H9 (cell line): ENCODE measurements around the gene ADGRE1. TPM values are rescaled to one million over a fixed set of nuclear protein-coding genes. Genes with fewer than 3 reads are reported as not detected.

Experiments
- DNase-seq: peaks from one replicate; pipeline ENCODE4 v3.0.0-alpha.2; 2017
- H2AFZ ChIP-seq: one replicate; pipeline ENCODE4 v1.6.1; 2013; ENCODE audit warnings: mild to moderate bottlenecking, low read length, control low read depth, moderate library complexity
- H2AK5ac ChIP-seq: 2 replicates; pipeline ENCODE4 v1.6.1; 2013; ENCODE audit warnings: low read length, control low read depth, mixed read lengths; ENCODE audit not compliant: insufficient read length
- H2BK120ac ChIP-seq: one replicate; pipeline ENCODE4 v1.6.1; 2013; ENCODE audit warnings: low read depth, mild to moderate bottlenecking, low read length, control low read depth, inconsistent platforms; ENCODE audit not compliant: poor library complexity, severe bottlenecking
- H2BK12ac ChIP-seq: 2 replicates; pipeline ENCODE4 v1.6.1; 2013; ENCODE audit warnings: low read length, control low read depth, mixed read lengths, low read depth; ENCODE audit not compliant: insufficient read length
- H2BK15ac ChIP-seq: 2 replicates; pipeline ENCODE4 v1.6.1; 2013; ENCODE audit warnings: low read depth, low read length, control low read depth
- H2BK20ac ChIP-seq: one replicate; pipeline ENCODE4 v1.6.1; 2013; ENCODE audit warnings: low read depth, mild to moderate bottlenecking, low read length, control low read depth, inconsistent platforms; ENCODE audit not compliant: poor library complexity, severe bottlenecking
- H2BK5ac ChIP-seq: 2 replicates; pipeline ENCODE4 v1.6.1; 2013; ENCODE audit warnings: low read length, control low read depth, mixed read lengths; ENCODE audit not compliant: insufficient read length
- H3K14ac ChIP-seq: 2 replicates; pipeline ENCODE4 v1.6.1; 2013; ENCODE audit warnings: low read length, control low read depth; ENCODE audit not compliant: insufficient read depth
- H3K18ac ChIP-seq: 2 replicates; pipeline ENCODE4 v1.6.1; 2013; ENCODE audit warnings: low read depth, mild to moderate bottlenecking, mixed read lengths, low read length, control low read depth; ENCODE audit not compliant: insufficient read length
- H3K23ac ChIP-seq: 2 replicates; pipeline ENCODE4 v1.6.1; 2013; ENCODE audit warnings: low read length, control low read depth, mixed read lengths, low read depth; ENCODE audit not compliant: insufficient read length
- H3K23me2 ChIP-seq: 2 replicates; pipeline ENCODE4 v1.6.1; 2013; ENCODE audit warnings: low read depth, mild to moderate bottlenecking, mixed read lengths, low read length, control low read depth; ENCODE audit not compliant: insufficient read length, poor library complexity, severe bottlenecking
- H3K27ac ChIP-seq: 2 replicates; pipeline ENCODE4 v1.5.1; 2013; ENCODE audit warnings: low read length, control low read depth, mixed read lengths, low read depth; ENCODE audit not compliant: insufficient read length
- H3K27me3 ChIP-seq: 2 replicates; pipeline ENCODE4 v1.6.1; 2013; ENCODE audit warnings: low read length, control low read depth, inconsistent platforms; ENCODE audit not compliant: insufficient read depth
- H3K4ac ChIP-seq: 2 replicates; pipeline ENCODE4 v1.6.1; 2013; ENCODE audit warnings: low read depth, mild to moderate bottlenecking, control low read depth, inconsistent platforms, low read length, moderate library complexity
- H3K4me1 ChIP-seq: 2 replicates; pipeline ENCODE4 v1.6.1; 2013; ENCODE audit warnings: low read length, control low read depth, inconsistent platforms; ENCODE audit not compliant: insufficient read depth
- H3K4me2 ChIP-seq: 2 replicates; pipeline ENCODE4 v1.6.1; 2013; ENCODE audit warnings: low read length, control low read depth, mixed read lengths; ENCODE audit not compliant: insufficient read length, insufficient read depth
- H3K56ac ChIP-seq: 2 replicates; pipeline ENCODE4 v1.6.1; 2013; ENCODE audit warnings: low read depth, mild to moderate bottlenecking, mixed read lengths, low read length, control low read depth; ENCODE audit not compliant: insufficient read length
- H3K79me1 ChIP-seq: 2 replicates; pipeline ENCODE4 v1.6.1; 2013; ENCODE audit warnings: low read depth, mild to moderate bottlenecking, moderate library complexity, low read length, control low read depth, inconsistent platforms; ENCODE audit not compliant: insufficient read depth, poor library complexity, severe bottlenecking
- H3K79me2 ChIP-seq: 2 replicates; pipeline ENCODE4 v1.6.1; 2013; ENCODE audit warnings: low read length, control low read depth, inconsistent platforms; ENCODE audit not compliant: insufficient read depth
- H3K9ac ChIP-seq: 2 replicates; pipeline ENCODE4 v1.6.1; 2013; ENCODE audit warnings: low read length, control low read depth, mixed read lengths; ENCODE audit not compliant: insufficient read length; ENCODE audit errors: extremely low read depth
- H3K9me3 ChIP-seq: one replicate; pipeline ENCODE4 v1.6.1; 2013; ENCODE audit warnings: low read depth, low read length, inconsistent platforms; ENCODE audit not compliant: control insufficient read depth
- H3T11ph ChIP-seq: one replicate; pipeline ENCODE4 v1.6.1; 2013; ENCODE audit warnings: mild to moderate bottlenecking, low read length, control low read depth, inconsistent platforms
- H4K20me1 ChIP-seq: one replicate; pipeline ENCODE4 v1.6.1; 2013; ENCODE audit not compliant: control insufficient read depth, insufficient read length, insufficient read depth
- H4K5ac ChIP-seq: 2 replicates; pipeline ENCODE4 v1.6.1; 2013; ENCODE audit warnings: low read depth, mild to moderate bottlenecking, mixed read lengths, low read length, control low read depth; ENCODE audit not compliant: insufficient read length
- H4K8ac ChIP-seq: replicated peaks from 2 replicates; pipeline ENCODE4 v1.6.1; 2013; ENCODE audit warnings: low read length, control low read depth, mixed read lengths, low read depth; ENCODE audit not compliant: insufficient read length
- H4K91ac ChIP-seq: 2 replicates; pipeline ENCODE4 v1.6.1; 2013; ENCODE audit warnings: low read depth, mild to moderate bottlenecking, moderate library complexity, mixed read lengths, low read length, control low read depth; ENCODE audit not compliant: insufficient read length
- H3K27ac Mint-ChIP-seq, 3 experiments: 2 replicates in 2 of 3; 3 replicates in 1 of 3; pipeline ENCODE4 v1.8.0; 2020 to 2021; ENCODE audit warnings: mixed read lengths in 3 of 3, mild to moderate bottlenecking in 1 of 3, moderate library complexity in 1 of 3
- H3K27me3 Mint-ChIP-seq: 2 replicates; pipeline ENCODE4 v1.8.0; 2021; ENCODE audit warnings: low read depth, mild to moderate bottlenecking, moderate library complexity, mixed read lengths
- H3K36me3 Mint-ChIP-seq, 3 experiments: 2 replicates in 2 of 3; 3 replicates in 1 of 3; pipeline ENCODE4 v1.8.0; 2020 to 2021; ENCODE audit warnings: low read depth in 3 of 3, mixed read lengths in 3 of 3; ENCODE audit not compliant: insufficient read depth in 1 of 3
- H3K4me1 Mint-ChIP-seq, 2 experiments: 2 replicates each; pipeline ENCODE4 v1.8.0; 2020; ENCODE audit warnings: mixed read lengths in 2 of 2
- H3K4me3 Mint-ChIP-seq, 2 experiments: 2 replicates in 1 of 2; 3 replicates in 1 of 2; pipeline ENCODE4 v1.8.0; 2020 to 2021; ENCODE audit warnings: mild to moderate bottlenecking in 2 of 2, mixed read lengths in 2 of 2, moderate library complexity in 1 of 2
- H3K9me3 Mint-ChIP-seq, 2 experiments: 2 replicates in 1 of 2; 3 replicates in 1 of 2; pipeline ENCODE4 v1.8.0; 2020; ENCODE audit warnings: mild to moderate bottlenecking in 2 of 2, mixed read lengths in 2 of 2, moderate library complexity in 1 of 2
- WGBS: extraction: QIAGEN DNeasy Blood & Tissue Kit; methylation state at CpG from one replicate; pipeline ENCODE4 v1.1.7; 2013; ENCODE audit warnings: missing lambda C conversion rate, low lambda C conversion rate, mixed read lengths; ENCODE audit not compliant: insufficient read length; ENCODE audit errors: extremely low coverage; 5-methylcytosine and 5-hydroxymethylcytosine counted together
- total RNA-seq: library from RNA; stranded (reverse); gene quantifications from 2 replicates; pipeline ENCODE4 v1.2.1, GENCODE V29; 2021
- TF ChIP-seq, protein P1 (sequence below): fragments of 200-600 bp; sonication (generic); conservative IDR thresholded peaks from 3 replicates; pipeline ENCODE4 v1.8.0; 2021; ENCODE audit warnings: antibody characterized with exemption, mild to moderate bottlenecking

The ADGRE1 gene
- total RNA-seq, 1 experiment from 2014 or later, result not detected

DNA sequence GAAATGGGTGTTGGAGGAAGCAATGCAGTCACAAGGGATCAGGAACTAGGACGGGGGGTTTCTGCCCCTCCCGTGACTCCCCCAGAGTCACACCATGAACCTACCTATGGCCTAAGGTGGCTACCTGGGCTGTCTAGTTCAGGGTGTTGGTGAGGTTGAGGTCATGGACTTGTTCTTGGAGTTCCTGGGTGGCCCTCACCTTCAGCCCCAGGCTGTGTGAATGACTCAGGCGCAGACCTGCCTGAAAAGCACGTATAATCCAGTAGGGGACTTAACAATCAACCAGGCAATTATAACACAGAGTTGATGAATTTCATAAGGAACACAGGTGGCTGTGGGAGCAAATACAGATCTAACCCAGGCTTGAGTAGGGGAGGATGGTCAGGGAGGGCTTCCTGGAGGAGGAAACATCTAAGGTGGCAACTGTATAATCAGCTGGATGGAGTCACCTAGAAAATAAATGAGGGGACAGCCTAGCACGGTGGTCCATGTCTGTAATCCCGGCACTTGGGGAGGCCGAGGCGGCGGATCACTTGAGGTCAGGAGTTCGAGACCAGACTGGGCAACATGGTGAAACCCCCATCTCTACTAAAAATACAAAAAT lies 25.6 kb upstream of the ADGRE1 start:
- H3K4me1 Mint-ChIP-seq, result peaks cover 0 to 5% of the 10 kb centered on the region in 2 experiments; a peak in 1 of 4 replicates
- Histone ChIP-seq H3K27ac (no peak overlapping the region), H4K5ac (no peak overlapping the region), H4K91ac (no peak overlapping the region), H3T11ph (no peak overlapping the region), H2BK20ac (no peak overlapping the region), H2BK5ac (no peak overlapping the region), H3K18ac (no peak overlapping the region), H3K4me2 (no peak overlapping the region), H2AFZ (no peak overlapping the region), H2BK15ac (no peak overlapping the region), H3K23ac (no peak overlapping the region), H3K27me3 (no peaks in the 10 kb centered on the region), H2AK5ac (no peak overlapping the region), H4K8ac (no peak overlapping the region), H3K14ac (no peak overlapping the region), H2BK120ac (no peak overlapping the region), H2BK12ac (no peak overlapping the region), H3K4ac (no peak overlapping the region), H3K9ac (no peak overlapping the region), H3K56ac (no peak overlapping the region), H4K20me1 (no peaks in the 10 kb centered on the region), H3K79me2 (no peaks in the 10 kb centered on the region), H3K23me2 (no peaks in the 10 kb centered on the region), H3K79me1 (no peaks in the 10 kb centered on the region), H3K9me3 (no peaks in the 10 kb centered on the region), H3K4me1 (no peaks in the 10 kb centered on the region; the same call in 1 of the 2 replicates)
- H3K4me3 Mint-ChIP-seq, result no peak overlapping the region
- H3K36me3 Mint-ChIP-seq, result no peaks in the 10 kb centered on the region
- DNase-seq, result no peak
- TF ChIP-seq, protein P1, sequence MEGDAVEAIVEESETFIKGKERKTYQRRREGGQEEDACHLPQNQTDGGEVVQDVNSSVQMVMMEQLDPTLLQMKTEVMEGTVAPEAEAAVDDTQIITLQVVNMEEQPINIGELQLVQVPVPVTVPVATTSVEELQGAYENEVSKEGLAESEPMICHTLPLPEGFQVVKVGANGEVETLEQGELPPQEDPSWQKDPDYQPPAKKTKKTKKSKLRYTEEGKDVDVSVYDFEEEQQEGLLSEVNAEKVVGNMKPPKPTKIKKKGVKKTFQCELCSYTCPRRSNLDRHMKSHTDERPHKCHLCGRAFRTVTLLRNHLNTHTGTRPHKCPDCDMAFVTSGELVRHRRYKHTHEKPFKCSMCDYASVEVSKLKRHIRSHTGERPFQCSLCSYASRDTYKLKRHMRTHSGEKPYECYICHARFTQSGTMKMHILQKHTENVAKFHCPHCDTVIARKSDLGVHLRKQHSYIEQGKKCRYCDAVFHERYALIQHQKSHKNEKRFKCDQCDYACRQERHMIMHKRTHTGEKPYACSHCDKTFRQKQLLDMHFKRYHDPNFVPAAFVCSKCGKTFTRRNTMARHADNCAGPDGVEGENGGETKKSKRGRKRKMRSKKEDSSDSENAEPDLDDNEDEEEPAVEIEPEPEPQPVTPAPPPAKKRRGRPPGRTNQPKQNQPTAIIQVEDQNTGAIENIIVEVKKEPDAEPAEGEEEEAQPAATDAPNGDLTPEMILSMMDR, result no peak
- no peak overlapping the region for H3K27ac Mint-ChIP-seq
- peaks cover 0 to 32% of the 10 kb centered on the region in 2 experiments; a peak in 3 of 5 replicates for H3K9me3 Mint-ChIP-seq
- WGBS, result no CpG with 5 or more reads among the region's 10 CpGs
- H3K27me3 Mint-ChIP-seq, result peaks cover 7% of the 10 kb centered on the region
